ENCODE results near the gene ARHGEF7.
A peak's percentile ranks its signal among the peaks of the same experiment; 100 is the strongest.

ARHGEF7 gene

GRCh38 chr13:111139873-111140561, 24.9 kb downstream of the ARHGEF7 start:
- DNase-seq: no peak

GRCh38 chr13:111140562-111141105, 25.5 kb downstream of the ARHGEF7 start:
- no peak for DNase-seq

GRCh38 chr13:111142472-111142871, 27.4 kb downstream of the ARHGEF7 start:
- no peak for DNase-seq

GRCh38 chr13:111143865-111144540, 28.9 kb downstream of the ARHGEF7 start:
- DNase-seq: no peak

GRCh38 chr13:111145071-111145470, 30.0 kb downstream of the ARHGEF7 start:
- DNase-seq: no peak

- no peak for DNase-seq
Observed at GRCh38 chr13:111145506-111145905, 30.4 kb downstream of the ARHGEF7 start.

- DNase-seq: no peak
Observed at GRCh38 chr13:111152844-111153243, 37.7 kb downstream of the ARHGEF7 start.

GRCh38 chr13:111153279-111153976, 38.3 kb downstream of the ARHGEF7 start:
- peak; percentile 40 for DNase-seq

GRCh38 chr13:111153977-111154332, 38.8 kb downstream of the ARHGEF7 start:
- DNase-seq: no peak

- no peak for DNase-seq
Observed at GRCh38 chr13:111156421-111156820, 41.3 kb downstream of the ARHGEF7 start.

GRCh38 chr13:111158136-111158805, 43.2 kb downstream of the ARHGEF7 start:
- no peak for DNase-seq

GRCh38 chr13:111159362-111160320, 44.5 kb downstream of the ARHGEF7 start:
- no peak for DNase-seq

- DNase-seq: no peak
Observed at GRCh38 chr13:111160648-111161047, 45.5 kb downstream of the ARHGEF7 start.

GRCh38 chr13:111161601-111162600, 46.8 kb downstream of the ARHGEF7 start:
- DNase-seq: no peak

- DNase-seq: no peak
Observed at GRCh38 chr13:111165241-111166010, 50.3 kb downstream of the ARHGEF7 start.

GRCh38 chr13:111166882-111167675, 52.0 kb downstream of the ARHGEF7 start:
- no peak for DNase-seq

GRCh38 chr13:111168107-111168506, 53.0 kb downstream of the ARHGEF7 start:
- DNase-seq: no peak

GRCh38 chr13:111171112-111171511, 56.0 kb downstream of the ARHGEF7 start:
- DNase-seq: no peak

GRCh38 chr13:111171629-111172028, 56.5 kb downstream of the ARHGEF7 start:
- DNase-seq: no peak

All from DMS 273 treated with DMSO at 0.1 percent for 48 hours (cell line).